Stimulated activated CD4-positive, alpha-beta T cell treated with anti-CD3 and anti-CD28 coated beads, Interleukin-15, amount 100 ng/mL, for 1 hour (primary cell): ENCODE measurements around the gene TMEM14C.
"Not testable (repeated sequence)": the region's sequence is repeated elsewhere in the genome, so short reads cannot be mapped to it uniquely, and the experiment has no call there.

Experiments
- DNase-seq, 2 donors: peaks; one replicate each; pipeline ENCODE4 v3.0.0-alpha.2; 2020; ENCODE audit warnings: low read depth in 1 of 2, low spot score in 1 of 2

The TMEM14C gene

GRCh38 chr6:10720960-10721849 lies 1.7 kb upstream of the TMEM14C start:
- not testable (repeated sequence) for DNase-seq

- no peak for DNase-seq
Measured at GRCh38 chr6:10721850-10722569, 860 bp upstream of the TMEM14C start.

GRCh38 chr6:10722570-10722819 lies 375 bp upstream of the TMEM14C start:
- no peak for DNase-seq

DNA sequence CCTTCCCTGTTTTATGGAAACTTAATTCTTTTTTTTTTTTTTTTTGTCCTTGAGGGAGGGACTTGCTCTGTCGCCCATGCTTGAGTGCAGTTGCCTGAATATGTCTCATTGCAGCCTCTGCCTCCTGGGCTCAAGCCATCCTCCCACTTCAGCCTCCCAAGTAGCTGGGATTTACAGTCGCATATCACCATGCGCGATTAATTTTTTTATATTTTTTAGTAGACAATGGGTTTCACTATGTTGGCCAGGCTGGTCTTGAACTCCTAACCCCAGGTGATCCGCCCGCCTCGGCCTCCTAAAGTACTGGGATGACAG lies 654 bp downstream of the TMEM14C start:
- DNase-seq, result no peak

DNA sequence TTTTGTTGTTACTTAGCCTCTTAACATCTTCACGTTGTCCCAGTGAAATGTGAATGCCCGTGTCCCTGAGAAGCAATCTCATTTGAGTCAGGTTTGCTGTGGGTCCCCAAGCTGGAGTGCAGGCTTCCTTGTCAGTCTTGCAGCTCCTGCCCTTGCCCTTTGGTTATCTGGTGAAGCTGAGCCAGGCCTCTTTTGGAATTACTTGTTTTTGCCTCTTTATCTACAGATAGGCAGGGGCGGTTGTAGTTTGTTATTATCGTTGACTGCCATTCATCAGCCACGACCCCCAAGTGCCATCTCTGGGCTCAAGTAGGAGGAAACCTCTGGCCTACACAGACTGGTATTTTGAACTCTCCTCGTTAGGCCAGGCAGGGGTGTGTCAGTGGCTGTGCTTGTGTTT lies 2.2 kb downstream of the TMEM14C start:
- no peak for DNase-seq

DNA sequence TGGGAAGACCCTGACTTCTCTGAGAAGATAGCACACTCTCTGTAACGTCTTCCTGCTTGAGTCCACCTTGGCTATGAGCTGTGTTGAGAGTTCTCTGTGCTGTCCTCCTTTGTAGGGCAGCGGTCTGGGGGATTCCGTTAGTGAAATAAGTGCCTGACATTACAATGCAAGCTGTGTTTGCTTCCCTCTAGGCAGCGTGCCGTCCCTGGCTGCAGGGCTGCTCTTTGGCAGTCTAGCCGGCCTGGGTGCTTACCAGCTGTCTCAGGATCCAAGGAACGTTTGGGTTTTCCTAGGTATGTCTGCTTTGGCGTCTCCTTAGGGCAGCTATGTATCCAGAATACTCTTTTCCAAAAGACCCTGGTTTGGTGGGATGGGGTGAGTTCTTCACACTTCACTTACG lies 2.8 kb downstream of the TMEM14C start:
- DNase-seq, result no peak

GRCh38 chr6:10730254-10730653 lies 7.4 kb downstream of the TMEM14C start:
- no peak for DNase-seq

DNA sequence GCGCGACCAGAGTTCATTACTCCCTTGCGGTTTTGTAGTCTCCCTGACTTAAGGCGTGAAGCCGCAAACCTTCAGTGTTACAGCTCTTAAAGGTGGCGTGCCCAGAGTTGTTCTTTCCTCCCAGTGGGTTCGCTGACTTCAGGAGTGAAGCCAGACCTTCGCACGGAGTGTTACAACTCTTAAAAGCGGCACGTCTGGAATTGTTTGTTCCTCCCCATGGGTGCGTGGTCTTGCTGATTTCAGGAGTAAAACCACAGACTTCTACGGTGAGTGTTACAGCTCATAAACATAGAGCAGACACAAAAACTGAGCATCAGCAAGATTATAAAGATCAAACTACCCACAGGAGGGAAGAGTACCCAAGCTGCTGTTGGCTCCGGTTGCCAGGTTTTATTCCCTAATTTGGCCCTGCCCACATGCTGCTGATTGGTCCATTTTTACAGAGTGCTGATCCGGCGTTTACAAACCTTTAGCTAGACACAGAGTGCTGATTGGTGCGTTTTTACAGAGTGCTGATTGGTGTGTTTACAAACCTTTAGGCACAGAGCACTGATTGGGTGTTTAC lies 10.4 kb downstream of the TMEM14C start:
- no peak for DNase-seq

DNA sequence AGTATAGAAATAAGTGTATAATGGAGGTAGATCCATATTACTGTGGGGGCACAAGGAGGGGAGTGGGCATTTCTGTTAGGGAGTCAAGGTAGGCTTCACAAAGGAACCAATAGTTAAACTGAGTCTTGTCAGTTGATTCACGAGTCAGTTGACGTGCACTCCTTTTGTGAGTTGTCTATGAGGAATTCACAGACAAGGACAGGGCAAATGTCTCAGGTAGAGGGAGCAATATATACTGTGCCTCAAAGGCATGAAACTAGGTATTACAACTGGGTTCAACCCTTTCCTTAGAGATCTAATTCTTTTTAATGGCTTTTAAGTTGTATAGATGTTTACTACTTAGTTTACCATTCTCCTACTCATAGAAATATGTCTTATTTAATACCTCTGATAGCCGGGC lies 11.0 kb downstream of the TMEM14C start:
- DNase-seq, result no peak

DNA sequence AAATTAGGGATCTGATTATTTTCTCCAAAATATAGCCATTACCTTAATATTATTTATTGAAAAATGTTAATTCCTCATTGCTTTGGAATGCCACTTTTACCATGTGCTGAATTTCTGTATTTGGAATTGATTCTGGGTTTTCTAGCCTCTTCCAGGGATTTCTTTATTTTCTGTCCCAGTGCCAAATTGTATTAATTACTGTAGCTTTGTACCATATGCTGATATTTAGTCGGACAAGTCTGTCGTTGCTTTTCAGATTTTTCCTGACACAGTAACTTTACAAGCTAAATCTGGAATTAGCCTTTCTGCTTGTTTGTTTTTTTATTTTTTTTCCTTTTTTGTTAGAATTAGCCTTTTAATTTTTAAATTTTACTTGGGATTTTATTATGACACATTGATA lies 13.9 kb downstream of the TMEM14C start:
- no peak for DNase-seq

- no peak for DNase-seq
Measured at GRCh38 chr6:10740061-10740460, 17.2 kb downstream of the TMEM14C start.

DNA sequence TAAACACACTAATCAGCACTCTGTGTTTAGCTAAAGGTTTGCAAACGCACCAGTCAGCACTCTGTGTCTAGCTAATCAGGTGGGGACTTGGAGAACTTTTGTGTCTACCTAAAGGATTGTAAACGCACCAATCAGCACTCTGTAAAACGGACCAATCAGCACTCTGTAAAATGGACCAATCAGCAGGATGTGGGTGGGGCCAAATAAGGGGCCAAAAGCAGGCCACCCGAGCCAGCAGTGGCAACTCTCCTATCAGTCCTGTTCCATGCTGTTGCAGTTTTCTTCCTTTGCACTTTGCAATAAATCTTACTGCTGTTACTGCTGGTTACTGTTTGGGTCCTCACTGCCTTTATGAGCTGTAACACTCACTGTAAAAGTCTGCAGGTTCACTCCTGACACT lies 18.8 kb downstream of the TMEM14C start:
- not testable (repeated sequence) for DNase-seq

- DNase-seq, result no peak
Measured at GRCh38 chr6:10742251-10742650, 19.4 kb downstream of the TMEM14C start.

DNA sequence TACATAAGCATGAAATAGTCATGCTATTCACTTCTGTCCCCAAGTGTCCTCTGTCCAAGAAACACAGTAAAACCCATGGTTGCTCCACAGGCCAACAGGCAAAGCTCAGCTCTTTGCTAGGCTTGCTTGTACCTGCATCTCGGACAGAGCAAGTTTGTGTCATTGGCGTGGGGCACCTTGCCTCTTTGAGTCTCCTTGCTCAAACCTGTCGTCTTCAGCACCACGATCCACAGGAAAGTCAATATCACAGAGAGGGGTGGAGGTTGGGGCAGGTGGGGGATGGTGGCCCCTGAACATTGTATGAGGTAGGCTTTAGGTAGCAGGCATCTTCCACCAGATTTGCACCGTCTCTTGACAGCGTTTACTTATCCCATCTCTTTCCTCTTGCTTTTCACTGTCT lies 20.6 kb downstream of the TMEM14C start:
- DNase-seq, result no peak

- DNase-seq, result no peak
Measured at GRCh38 chr6:10745116-10745515, 22.2 kb downstream of the TMEM14C start.

DNA sequence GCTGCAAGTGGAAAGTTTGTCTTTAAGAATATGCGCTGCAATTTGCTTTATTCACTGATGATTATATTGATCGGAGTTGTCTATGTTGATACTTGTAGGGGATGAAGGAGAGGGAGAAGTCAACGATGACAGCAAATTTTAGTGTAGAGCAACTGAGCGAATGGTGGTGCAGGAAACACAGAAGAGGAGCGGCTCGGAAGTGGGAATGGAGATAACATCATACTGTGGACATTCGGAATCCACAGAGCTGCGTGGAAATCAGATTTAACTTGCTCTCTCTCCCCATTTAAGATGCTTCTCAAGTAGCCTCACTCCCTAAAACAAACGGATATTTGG lies 24.0 kb downstream of the TMEM14C start:
- DNase-seq, result no peak

GRCh38 chr6:10747251-10747972 lies 24.5 kb downstream of the TMEM14C start, which contains the start of gene TMEM14B:
Gene TMEM14B (plus strand): TSS chr6:10747805. CDS start chr6:10749246, 1,441 bp downstream.
- DNase-seq, result peak; percentile 98 to 100

GRCh38 chr6:10749734-10750133 lies 26.9 kb downstream of the TMEM14C start:
- no peak for DNase-seq

DNA sequence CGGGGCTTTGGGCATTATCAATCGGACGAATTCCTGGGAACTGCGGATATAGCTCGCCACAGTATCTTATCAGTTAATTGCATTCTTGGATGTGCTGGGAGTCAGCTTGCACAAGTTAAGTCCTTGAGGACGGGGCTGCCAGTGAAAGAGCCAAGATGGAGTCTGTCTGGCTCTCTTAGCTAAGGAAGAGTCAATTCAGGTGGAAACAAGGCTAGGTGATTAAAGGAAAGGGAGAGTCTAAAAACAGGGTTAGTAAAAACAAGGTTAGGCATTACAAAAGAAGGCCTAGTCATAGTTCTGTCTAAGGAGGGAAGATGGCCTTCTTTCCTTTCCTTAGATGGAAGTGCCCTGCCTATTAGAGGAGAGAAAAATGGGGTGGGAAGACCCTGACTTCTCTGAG lies 27.7 kb downstream of the TMEM14C start:
- not testable (repeated sequence) for DNase-seq

GRCh38 chr6:10751757-10752156 lies 28.9 kb downstream of the TMEM14C start:
- not testable (repeated sequence) for DNase-seq

DNA sequence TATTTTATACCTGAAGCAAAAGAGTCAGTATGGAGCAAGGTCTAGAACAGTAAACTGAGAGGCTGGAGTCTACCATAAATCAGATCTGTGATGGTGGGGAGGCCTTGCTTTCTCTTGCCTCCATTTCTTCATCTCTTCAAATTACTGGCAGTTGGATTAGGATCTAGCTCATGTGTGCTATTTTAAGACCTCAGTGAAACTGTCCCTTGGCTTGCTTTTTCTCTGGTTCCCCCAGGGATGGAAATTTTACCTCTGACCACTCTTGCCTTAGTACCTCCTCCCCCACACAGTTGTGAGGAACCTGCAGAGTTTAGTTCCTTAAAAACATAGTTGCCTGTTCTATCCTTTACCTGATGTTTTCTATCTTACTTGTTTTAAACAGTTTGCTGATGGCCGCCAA lies 33.2 kb downstream of the TMEM14C start:
- DNase-seq, result no peak

- no peak for DNase-seq
Measured at GRCh38 chr6:10759312-10759839, 36.5 kb downstream of the TMEM14C start.
